OCI-LY7 (cell line): ENCODE measurements around the gene PTBP3. TPM values are rescaled to one million over a fixed set of nuclear protein-coding genes. Genes with fewer than 3 reads are reported as not detected.

Experiments used
- BruUV-seq: library from RNA; stranded (reverse); fragments of 400-500 nt; replicated peaks from 2 replicates; lab custom pipeline; 2021; lab: Mats Ljungman, UMichigan
- CTCF ChIA-PET: fragments of 300-600 bp; sonication (Branson Sonifier 250); formaldehyde crosslinking; loops from one replicate; lab custom pipeline; 2022; ENCODE audit warnings: antibody characterized with exemption; ENCODE audit not compliant: unreplicated experiment; lab: Charles Lee
- POLR2A ChIA-PET: fragments of 300-600 bp; sonication (Branson Sonifier 250); formaldehyde crosslinking; loops from one replicate; lab custom pipeline; 2022; ENCODE audit warnings: antibody characterized with exemption; lab: Charles Lee
- DNase-seq: peaks from one replicate; pipeline ENCODE4 v3.0.0-alpha.2; 2015; ENCODE audit warnings: low spot score
- H2AFZ ChIP-seq: fragments of 200-600 bp; sonication (generic), shearing (Covaris generic); 2 replicates; pipeline ENCODE4 v1.6.1; 2014; ENCODE audit warnings: mild to moderate bottlenecking, antibody characterized with exemption, low read length, moderate library complexity
- H3K27ac ChIP-seq: fragments of 200-600 bp; sonication (generic); 2 replicates; pipeline ENCODE4 v1.5.1; 2014; ENCODE audit warnings: mixed run types, low read depth, mild to moderate bottlenecking, moderate library complexity, low read length, inconsistent platforms; ENCODE audit not compliant: poor library complexity, severe bottlenecking
- H3K36me3 ChIP-seq: fragments of 200-600 bp; sonication (generic); 2 replicates; pipeline ENCODE4 v1.6.1; 2014; ENCODE audit warnings: mild to moderate bottlenecking, antibody characterized with exemption, low read length, moderate library complexity, mixed read lengths; ENCODE audit not compliant: insufficient read depth
- H3K4me1 ChIP-seq: fragments of 200-600 bp; sonication (generic); 2 replicates; pipeline ENCODE4 v1.5.1; 2014; ENCODE audit warnings: mild to moderate bottlenecking, low read length; ENCODE audit not compliant: insufficient read depth, poor library complexity, severe bottlenecking
- H3K4me2 ChIP-seq: fragments of 200-600 bp; sonication (generic); 2 replicates; pipeline ENCODE4 v1.6.1; 2014; ENCODE audit warnings: mild to moderate bottlenecking, low read length
- H3K4me3 ChIP-seq: fragments of 200-600 bp; sonication (generic); 2 replicates; pipeline ENCODE4 v1.5.1; 2014; ENCODE audit warnings: mild to moderate bottlenecking, low read depth, low read length; ENCODE audit not compliant: poor library complexity, severe bottlenecking
- H3K79me2 ChIP-seq: fragments of 200-600 bp; sonication (generic); 2 replicates; pipeline ENCODE4 v1.6.1; 2016; ENCODE audit warnings: low read depth, mild to moderate bottlenecking, low read length, moderate library complexity, mixed read lengths; ENCODE audit not compliant: insufficient read depth
- H3K9me2 ChIP-seq: fragments of 200-600 bp; sonication (generic); 2 replicates; pipeline ENCODE4 v1.6.1; 2016; ENCODE audit warnings: mild to moderate bottlenecking, low read length, mixed read lengths; ENCODE audit not compliant: insufficient read depth
- H3K9me3 ChIP-seq: fragments of 200-600 bp; sonication (generic); 2 replicates; pipeline ENCODE4 v1.6.1; 2014; ENCODE audit warnings: mild to moderate bottlenecking, mixed run types, low read length, mixed read lengths
- H4K20me1 ChIP-seq: fragments of 200-600 bp; sonication (generic); 2 replicates; pipeline ENCODE4 v1.6.1; 2014; ENCODE audit warnings: mild to moderate bottlenecking, antibody characterized with exemption, low read length, moderate library complexity, mixed read lengths; ENCODE audit not compliant: insufficient read depth
- EZH2phosphoT487 ChIP-seq: fragments of 200-600 bp; sonication (generic); IDR thresholded peaks from 2 replicates; pipeline ENCODE4 v1.6.1; 2018; ENCODE audit warnings: low read depth, borderline replicate concordance, mild to moderate bottlenecking, mixed run types, antibody characterized with exemption, low read length, moderate library complexity, mixed read lengths
- intact Hi-C: fragments of 100-400 bp; cut with micrococcal nuclease; formaldehyde crosslinking; loops from one replicate; pipeline ENCODE4 v1.10.0; 2022; ENCODE audit not compliant: unreplicated experiment
- total RNA-seq, 2 experiments: library from RNA; depleted of rRNA in 1 of 2; stranded (reverse); fragments of >200 nt in 1 of 2; shearing (Covaris generic) in 1 of 2; gene quantifications; 2 replicates each; pipeline ENCODE4 v1.2.3, GENCODE V29; 2014 to 2022
- TF ChIP-seq, protein P1 (sequence below): fragments of 200-600 bp; sonication (generic); conservative IDR thresholded peaks from 2 replicates; pipeline ENCODE4 v1.5.1; 2014; ENCODE audit warnings: mild to moderate bottlenecking, antibody characterized with exemption, low read length, moderate library complexity, mixed read lengths

PTBP3 gene
- total RNA-seq, 2 experiments from 2014 or later, result 38.1 to 98.2 TPM

DNA sequence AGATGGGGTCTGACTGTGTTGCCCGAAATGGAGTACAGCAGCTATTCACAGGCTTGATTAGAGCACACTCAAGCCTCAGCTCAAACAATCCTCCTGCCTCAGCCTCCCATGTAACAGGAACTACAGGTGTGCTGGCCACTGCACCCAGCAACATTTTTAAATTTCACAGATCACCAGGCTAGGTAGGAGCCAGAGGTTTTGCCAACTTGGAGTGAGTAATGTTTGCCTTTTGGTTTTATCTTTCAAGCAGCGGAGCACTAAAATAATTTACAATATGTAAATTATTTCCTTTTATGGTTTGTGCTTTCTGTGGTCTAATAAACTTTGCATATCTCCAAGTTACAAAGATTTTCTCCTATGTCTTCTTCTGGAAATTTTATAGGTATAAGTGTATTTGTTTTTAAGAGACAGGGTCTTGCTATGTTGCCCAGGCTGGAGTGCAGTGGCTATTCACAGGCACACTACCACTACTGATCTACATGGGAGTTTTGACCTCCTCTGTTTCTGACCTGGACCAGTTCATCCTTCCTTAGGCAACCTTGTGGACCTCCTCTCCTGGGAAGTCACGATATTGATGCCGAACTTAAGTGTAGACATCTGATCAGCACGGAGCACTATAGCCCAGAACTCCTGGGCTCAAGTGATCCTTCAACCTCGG is 91.1 kb downstream of the PTBP3 start:
- no peak overlapping the region for H3K4me3 ChIP-seq
- H3K9me3 ChIP-seq, result no peaks in the 10 kb centered on the region
- no peaks in the 10 kb centered on the region for H3K9me2 ChIP-seq
- H4K20me1 ChIP-seq, result peaks cover 4% of the 10 kb centered on the region; the same call in 1 of the 2 replicates
- DNase-seq, result no peak
- H3K4me2 ChIP-seq, result no peak overlapping the region
- ChIA-PET CTCF (no interaction called here), POLR2A (interaction anchor here (1.1 kb wide), 1 partner anchor 331 kb away, joined by 3 read pairs; no protein-coding TSS in a partner anchor)
- H3K79me2 ChIP-seq, result no peaks in the 10 kb centered on the region
- no TSS peak for BruUV-seq
- intact Hi-C loops, result no loop called here
- peaks cover 30% of the 10 kb centered on the region for H3K36me3 ChIP-seq
- H2AFZ ChIP-seq, result no peak overlapping the region
- TF ChIP-seq EZH2phosphoT487, result no peak
- TF ChIP-seq, protein P1, sequence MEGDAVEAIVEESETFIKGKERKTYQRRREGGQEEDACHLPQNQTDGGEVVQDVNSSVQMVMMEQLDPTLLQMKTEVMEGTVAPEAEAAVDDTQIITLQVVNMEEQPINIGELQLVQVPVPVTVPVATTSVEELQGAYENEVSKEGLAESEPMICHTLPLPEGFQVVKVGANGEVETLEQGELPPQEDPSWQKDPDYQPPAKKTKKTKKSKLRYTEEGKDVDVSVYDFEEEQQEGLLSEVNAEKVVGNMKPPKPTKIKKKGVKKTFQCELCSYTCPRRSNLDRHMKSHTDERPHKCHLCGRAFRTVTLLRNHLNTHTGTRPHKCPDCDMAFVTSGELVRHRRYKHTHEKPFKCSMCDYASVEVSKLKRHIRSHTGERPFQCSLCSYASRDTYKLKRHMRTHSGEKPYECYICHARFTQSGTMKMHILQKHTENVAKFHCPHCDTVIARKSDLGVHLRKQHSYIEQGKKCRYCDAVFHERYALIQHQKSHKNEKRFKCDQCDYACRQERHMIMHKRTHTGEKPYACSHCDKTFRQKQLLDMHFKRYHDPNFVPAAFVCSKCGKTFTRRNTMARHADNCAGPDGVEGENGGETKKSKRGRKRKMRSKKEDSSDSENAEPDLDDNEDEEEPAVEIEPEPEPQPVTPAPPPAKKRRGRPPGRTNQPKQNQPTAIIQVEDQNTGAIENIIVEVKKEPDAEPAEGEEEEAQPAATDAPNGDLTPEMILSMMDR, result no peak
- H3K4me1 ChIP-seq, result no peaks in the 10 kb centered on the region
- H3K27ac ChIP-seq, result no peak overlapping the region

DNA sequence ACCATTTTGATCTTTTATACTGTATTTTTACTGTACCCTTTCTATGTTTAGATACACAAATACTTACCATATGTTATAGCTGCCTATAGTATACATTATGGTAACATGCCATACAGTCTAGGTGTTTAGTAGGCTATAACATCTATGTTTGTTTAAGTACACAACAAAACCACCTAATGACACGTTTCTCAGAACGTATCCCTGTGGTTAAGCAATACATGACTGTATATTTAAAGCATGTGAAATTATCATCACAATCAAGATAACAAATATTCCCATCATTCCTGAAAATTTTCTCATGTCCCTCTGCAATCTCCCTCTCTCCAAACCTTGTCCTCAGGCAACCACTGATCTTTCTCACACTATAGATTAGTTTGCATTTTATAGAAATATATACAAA is 91.9 kb downstream of the PTBP3 start:
- no peak for DNase-seq

More for the DNA sequence above, 91.9 kb downstream of the PTBP3 start:
- H3K27ac ChIP-seq, result no peak overlapping the region
- no peak overlapping the region for H3K4me3 ChIP-seq
- BruUV-seq, result no TSS peak
- peaks cover 29% of the 10 kb centered on the region for H3K36me3 ChIP-seq
- intact Hi-C loops, result no loop called here
- peaks cover 4% of the 10 kb centered on the region; the same call in 1 of the 2 replicates for H4K20me1 ChIP-seq
- H3K4me1 ChIP-seq, result no peaks in the 10 kb centered on the region
- H3K9me2 ChIP-seq, result no peaks in the 10 kb centered on the region
- no peak for TF ChIP-seq EZH2phosphoT487
- TF ChIP-seq, protein P1, result no peak
- CTCF ChIA-PET, result no interaction called here
- H2AFZ ChIP-seq, result no peak overlapping the region
- H3K4me2 ChIP-seq, result no peak overlapping the region
- no peaks in the 10 kb centered on the region for H3K9me3 ChIP-seq
- POLR2A ChIA-PET, result interaction anchor here (0.5 kb wide), 1 partner anchor 132 kb away, joined by 3 read pairs; no protein-coding TSS in a partner anchor
- H3K79me2 ChIP-seq, result no peaks in the 10 kb centered on the region
